ENCODE measurements around the gene WWTR1. TPM values are rescaled to one million over a fixed set of nuclear protein-coding genes. Genes with fewer than 3 reads are reported as not detected.
A peak's percentile ranks its signal among the peaks of the same experiment; 100 is the strongest.

Gene WWTR1
- total RNA-seq, 1 donor from 2014 or later, result 82.8 TPM

- DNase-seq (ENCODE audit: low spot score), result no peak
Observed at GRCh38 chr3:149625795-149626194, 32.0 kb downstream of the WWTR1 start.

GRCh38 chr3:149623824-149624223 is 34.0 kb downstream of the WWTR1 start:
- no peak for DNase-seq (ENCODE audit: low spot score)

GRCh38 chr3:149621218-149622005 is 36.4 kb downstream of the WWTR1 start:
- DNase-seq (ENCODE audit: low spot score), result no peak

DNA sequence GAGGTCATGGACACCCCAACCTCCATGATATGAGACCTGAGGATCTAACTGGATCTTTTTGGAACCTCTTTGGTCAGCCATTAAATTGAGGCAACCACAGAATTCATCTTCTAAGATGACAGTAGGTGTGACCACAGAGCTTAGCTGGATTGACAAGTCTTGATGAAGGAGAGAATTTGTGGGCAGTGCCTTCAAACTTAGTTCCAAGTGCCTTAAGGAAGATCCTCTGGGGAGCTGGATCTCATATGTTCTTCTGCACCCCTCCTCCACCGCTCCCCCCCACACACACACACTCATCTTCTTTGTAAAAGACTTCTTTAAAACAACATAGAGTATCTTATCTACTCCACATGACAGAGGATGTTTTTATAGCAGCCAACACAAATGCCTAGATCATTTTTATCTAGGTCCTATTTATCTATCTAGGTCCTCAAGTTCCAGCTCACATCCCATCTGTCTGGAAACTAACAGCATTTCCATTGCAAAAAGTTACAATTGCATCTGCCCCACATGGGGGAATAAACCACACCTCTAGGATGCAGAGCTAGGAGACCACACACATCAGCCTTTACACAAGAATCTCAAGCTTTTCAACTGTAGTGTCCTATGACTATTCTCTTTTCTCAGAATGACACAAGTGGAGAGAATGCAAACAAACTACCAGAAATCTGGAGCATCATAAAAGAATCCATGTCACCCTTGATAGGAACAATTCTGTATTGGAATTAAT is 37.4 kb downstream of the WWTR1 start:
- DNase-seq (ENCODE audit: low spot score), result no peak

GRCh38 chr3:149619136-149619535 is 38.7 kb downstream of the WWTR1 start:
- no peak for DNase-seq (ENCODE audit: low spot score)

- DNase-seq (ENCODE audit: low spot score), result peak; percentile 58
Observed at GRCh38 chr3:149618151-149619123, 39.4 kb downstream of the WWTR1 start.

GRCh38 chr3:149615731-149616221 is 42.0 kb downstream of the WWTR1 start:
- DNase-seq (ENCODE audit: low spot score), result no peak

DNA sequence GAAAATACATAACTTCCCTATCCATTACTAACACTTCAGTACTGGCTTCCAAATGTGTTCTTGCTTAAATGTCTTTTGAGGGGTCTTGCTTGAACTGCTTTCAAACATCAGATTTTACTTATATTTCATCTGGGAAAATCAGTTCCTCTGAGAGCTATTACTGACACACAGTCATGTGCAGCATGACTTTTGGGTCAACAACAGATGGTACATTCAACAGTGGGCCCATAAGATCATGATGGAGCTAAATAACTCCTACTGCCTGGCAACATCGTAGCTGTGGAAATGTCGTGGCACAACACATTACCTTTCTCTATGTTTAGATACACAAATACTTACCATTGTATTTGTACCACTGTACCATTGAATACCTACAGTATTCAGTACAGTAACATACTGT is 43.8 kb downstream of the WWTR1 start:
- DNase-seq (ENCODE audit: low spot score), result no peak

- no peak for DNase-seq (ENCODE audit: low spot score)
Observed at GRCh38 chr3:149612456-149612855, 45.4 kb downstream of the WWTR1 start.

DNA sequence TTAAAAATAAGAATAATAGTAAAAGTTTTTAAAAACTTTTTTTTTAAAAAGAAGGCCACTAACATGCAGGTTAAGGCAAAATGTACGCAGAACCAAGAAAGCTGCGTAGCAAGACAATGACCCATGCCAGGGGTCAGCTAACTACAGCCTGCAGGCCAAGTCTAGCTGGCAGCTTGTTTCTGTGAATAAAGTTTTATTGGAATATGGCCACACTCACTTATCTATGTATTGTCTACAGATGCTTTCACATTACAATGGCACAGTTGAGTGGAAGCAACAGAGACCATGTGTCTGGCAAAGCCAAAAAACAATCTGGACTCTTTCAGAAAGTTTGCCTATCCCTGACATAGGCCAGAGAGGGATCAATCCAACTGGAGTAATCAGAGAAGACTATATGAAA is 46.7 kb downstream of the WWTR1 start:
- DNase-seq (ENCODE audit: low spot score), result no peak

GRCh38 chr3:149610351-149611105 is 47.3 kb downstream of the WWTR1 start:
- no peak for DNase-seq (ENCODE audit: low spot score)

- DNase-seq (ENCODE audit: low spot score), result no peak
Observed at GRCh38 chr3:149609595-149609994, 48.2 kb downstream of the WWTR1 start.

- no peak for DNase-seq (ENCODE audit: low spot score)
Observed at GRCh38 chr3:149608987-149609386, 48.8 kb downstream of the WWTR1 start.

- DNase-seq (ENCODE audit: low spot score), result no peak
Observed at GRCh38 chr3:149605902-149606301, 51.9 kb downstream of the WWTR1 start.

DNA sequence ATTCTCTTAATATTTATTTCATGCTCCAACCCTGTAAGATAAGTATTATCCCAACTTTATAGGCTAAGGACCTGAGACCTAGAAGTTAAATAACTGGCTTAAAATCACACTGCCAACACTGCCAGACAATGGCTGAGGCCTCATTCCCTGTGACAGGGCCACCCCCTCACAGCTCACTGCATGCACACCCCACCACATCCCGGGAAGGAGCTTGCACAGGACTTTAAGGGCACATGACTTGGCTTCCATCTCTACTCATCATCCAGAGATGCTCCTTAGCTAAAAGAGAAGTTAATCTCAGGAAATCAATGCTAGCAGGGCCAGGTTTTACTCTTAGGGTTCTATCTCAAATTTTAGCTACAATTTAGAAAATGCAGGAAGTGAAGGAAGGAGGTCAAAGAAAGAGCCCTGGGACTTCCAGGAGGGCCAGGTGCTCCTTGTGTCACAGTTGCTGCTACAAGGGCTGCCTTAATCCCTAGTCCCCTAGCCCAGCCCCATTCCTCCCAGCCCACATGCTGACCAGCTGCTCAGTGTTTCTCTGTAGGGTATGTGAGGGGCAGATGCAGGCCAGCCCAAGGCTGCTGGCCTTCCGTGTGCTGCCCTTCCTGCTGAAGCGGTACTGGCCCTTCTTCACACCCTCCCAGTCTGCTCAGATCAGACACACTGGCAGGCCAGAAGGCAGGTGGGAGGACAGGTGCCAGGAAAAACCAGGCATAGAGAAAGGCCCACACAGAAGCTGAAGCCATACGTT is 53.5 kb downstream of the WWTR1 start:
- DNase-seq (ENCODE audit: low spot score), result no peak

GRCh38 chr3:149603126-149604074 is 54.4 kb downstream of the WWTR1 start:
- no peak for DNase-seq (ENCODE audit: low spot score)

GRCh38 chr3:149600634-149601033 is 57.2 kb downstream of the WWTR1 start:
- no peak for DNase-seq (ENCODE audit: low spot score)

GRCh38 chr3:149599236-149599635 is 58.6 kb downstream of the WWTR1 start:
- DNase-seq (ENCODE audit: low spot score), result no peak

- no peak for DNase-seq (ENCODE audit: low spot score)
Observed at GRCh38 chr3:149596134-149596770, 61.6 kb downstream of the WWTR1 start.

Data from mucosa of gallbladder (tissue), 1 donor.